Liver (tissue), 9 donors: ENCODE measurements around the gene COQ8A. TPM values are rescaled to one million over a fixed set of nuclear protein-coding genes. Genes with fewer than 3 reads are reported as not detected.
A peak's percentile ranks its signal among the peaks of the same experiment; 100 is the strongest.

ENCODE experiments used
- DNase-seq: peaks from one replicate; pipeline ENCODE4 v3.0.0-alpha.2; 2017; ENCODE audit warnings: low spot score
- H3K27ac ChIP-seq, 2 donors: one replicate each; pipeline ENCODE4 v1.7.0; 2013; ENCODE audit warnings: inconsistent platforms in 2 of 2, low read length in 2 of 2, control low read depth in 1 of 2, low read depth in 1 of 2, mild to moderate bottlenecking in 1 of 2
- H3K27me3 ChIP-seq, 4 donors: one replicate each; pipeline versions ENCODE4 v1.6.1 to v1.7.0; 2013; ENCODE audit warnings: low read length in 3 of 4, inconsistent platforms in 1 of 4, mild to moderate bottlenecking in 1 of 4, moderate library complexity in 1 of 4; ENCODE audit not compliant: control insufficient read depth in 4 of 4, insufficient read depth in 4 of 4
- H3K36me3 ChIP-seq, 4 donors: one replicate each; pipeline versions ENCODE4 v1.6.1 to v1.7.0; 2013; ENCODE audit warnings: low read length in 3 of 4, mild to moderate bottlenecking in 3 of 4, low read depth in 1 of 4, moderate library complexity in 1 of 4; ENCODE audit not compliant: control insufficient read depth in 4 of 4, insufficient read depth in 3 of 4
- H3K4me1 ChIP-seq, 4 donors: one replicate each; pipeline versions ENCODE4 v1.6.1 to v1.7.0; 2013; ENCODE audit warnings: low read length in 3 of 4, mild to moderate bottlenecking in 3 of 4, moderate library complexity in 1 of 4; ENCODE audit not compliant: control insufficient read depth in 4 of 4, insufficient read depth in 4 of 4
- H3K4me3 ChIP-seq, 3 donors: one replicate each; pipeline versions ENCODE4 v1.6.1 to v1.7.0; 2013; ENCODE audit warnings: low read length in 3 of 3, control low read depth in 1 of 3, low read depth in 1 of 3, mild to moderate bottlenecking in 1 of 3
- H3K9ac ChIP-seq, 2 donors: one replicate each; pipeline ENCODE4 v1.7.0; 2013; ENCODE audit warnings: low read length in 2 of 2, mild to moderate bottlenecking in 2 of 2, moderate library complexity in 2 of 2, control low read depth in 1 of 2, low read depth in 1 of 2
- H3K9me3 ChIP-seq, 4 donors: one replicate each; pipeline versions ENCODE4 v1.6.1 to v1.7.0; 2013; ENCODE audit warnings: low read length in 3 of 4; ENCODE audit not compliant: control insufficient read depth in 4 of 4
- FOXA1 ChIP-seq: IDR thresholded peaks from 2 replicates; pipeline ENCODE4 v1.6.1; 2016; ENCODE audit warnings: antibody characterized with exemption
- FOXA2 ChIP-seq: IDR thresholded peaks from 2 replicates; pipeline ENCODE4 v1.6.1; 2016; ENCODE audit warnings: antibody characterized with exemption
- HNF4A ChIP-seq, 2 donors: conservative IDR thresholded peaks; 2 replicates each; pipeline ENCODE4 v1.6.1; 2016; ENCODE audit warnings: antibody characterized with exemption in 2 of 2, mild to moderate bottlenecking in 2 of 2
- HNF4G ChIP-seq: IDR thresholded peaks from 2 replicates; pipeline ENCODE4 v1.6.1; 2016; ENCODE audit warnings: antibody characterized with exemption
- NR2F2 ChIP-seq: IDR thresholded peaks from 2 replicates; pipeline ENCODE4 v1.6.1; 2016; ENCODE audit warnings: antibody characterized with exemption
- RAD21 ChIP-seq, 2 donors: IDR thresholded peaks; 2 replicates each; pipeline ENCODE4 v1.6.1; 2016; ENCODE audit warnings: antibody characterized with exemption in 2 of 2, mild to moderate bottlenecking in 2 of 2
- RXRA ChIP-seq, 2 donors: IDR thresholded peaks; 2 replicates each; pipeline ENCODE4 v1.6.1; 2017 to 2018; ENCODE audit warnings: antibody characterized with exemption in 2 of 2, mild to moderate bottlenecking in 1 of 2
- SP1 ChIP-seq: IDR thresholded peaks from 2 replicates; pipeline ENCODE4 v1.6.1; 2018; ENCODE audit warnings: antibody characterized with exemption, mild to moderate bottlenecking
- TAF1 ChIP-seq: conservative IDR thresholded peaks from 2 replicates; pipeline ENCODE4 v1.6.1; 2016; ENCODE audit warnings: antibody characterized with exemption, mild to moderate bottlenecking
- WGBS: extraction: QIAGEN DNeasy Blood & Tissue Kit; methylation state at CpG from one replicate; pipeline ENCODE4 v1.1.7; 2013; 5-methylcytosine and 5-hydroxymethylcytosine counted together
- polyA plus RNA-seq, 2 donors: library from polyadenylated mRNA; stranded (reverse) in 1 of 2; unstranded in 1 of 2; fragments of 200-250 nt in 1 of 2; fragments of >200 nt in 1 of 2; fragmentation: Nextera tagmentation in 1 of 2; extraction: Ambion mirVana in 1 of 2; gene quantifications; one replicate each; pipeline versions ENCODE4 v1.2.1 to v1.2.3, GENCODE V29; 2013 to 2015
- total RNA-seq, 2 donors: library from RNA; depleted of rRNA; stranded (reverse); fragments of >200 nt; gene quantifications; one replicate each; pipeline ENCODE4 v1.2.3, GENCODE V29; 2014
- TF ChIP-seq, protein P1 (sequence below): fragments of 150-350 bp; IDR thresholded peaks from 2 replicates; pipeline ENCODE4 v1.5.1; 2017; ENCODE audit warnings: improper control_type of control experiment, low read depth, low read length; ENCODE audit not compliant: missing input control
- TF ChIP-seq, protein P2 (sequence below): IDR thresholded peaks from 2 replicates; pipeline ENCODE4 v1.6.1; 2016; ENCODE audit warnings: antibody characterized with exemption
- donor health status: healthy.
- donor health status: healthy.
- donor health status: healthy.
- donor health status: healthy.
- donor health status: healthy.

Gene COQ8A
- total and polyA plus RNA-seq, 4 donors = 24.4 to 60.0 (median 54.9) TPM

DNA sequence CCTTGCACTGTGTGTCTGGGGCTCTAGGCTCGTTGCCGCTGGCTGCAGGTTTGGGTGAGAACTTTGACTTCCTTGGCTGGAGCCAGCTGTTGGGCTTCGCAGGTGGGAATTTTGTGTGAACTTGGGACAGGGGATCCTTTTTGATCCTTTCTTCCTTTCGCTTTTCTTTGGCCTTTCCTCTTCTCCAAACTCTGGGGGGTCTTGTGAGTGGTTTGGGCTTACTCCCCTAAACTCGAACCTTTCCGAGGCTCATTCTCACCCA lies 643 bp downstream of the COQ8A start:
- 21% methylated on average over 6 of the region's 6 CpGs for WGBS
- Histone ChIP-seq H3K4me1 (peaks cover 25 to 65% (median 48%) of the 10 kb centered on the region in 4 donors), H3K4me3 (peak overlapping the region; percentile 64 to 94 (median 81)), H3K27ac (peak overlapping the region; percentile 79 to 96), H3K9me3 (no peaks in the 10 kb centered on the region), H3K9ac (peak overlapping the region; percentile 20 to 80), H3K36me3 (no peaks in the 10 kb centered on the region), H3K27me3 (no peaks in the 10 kb centered on the region)
- DNase-seq = no peak
- TF ChIP-seq, protein P1, sequence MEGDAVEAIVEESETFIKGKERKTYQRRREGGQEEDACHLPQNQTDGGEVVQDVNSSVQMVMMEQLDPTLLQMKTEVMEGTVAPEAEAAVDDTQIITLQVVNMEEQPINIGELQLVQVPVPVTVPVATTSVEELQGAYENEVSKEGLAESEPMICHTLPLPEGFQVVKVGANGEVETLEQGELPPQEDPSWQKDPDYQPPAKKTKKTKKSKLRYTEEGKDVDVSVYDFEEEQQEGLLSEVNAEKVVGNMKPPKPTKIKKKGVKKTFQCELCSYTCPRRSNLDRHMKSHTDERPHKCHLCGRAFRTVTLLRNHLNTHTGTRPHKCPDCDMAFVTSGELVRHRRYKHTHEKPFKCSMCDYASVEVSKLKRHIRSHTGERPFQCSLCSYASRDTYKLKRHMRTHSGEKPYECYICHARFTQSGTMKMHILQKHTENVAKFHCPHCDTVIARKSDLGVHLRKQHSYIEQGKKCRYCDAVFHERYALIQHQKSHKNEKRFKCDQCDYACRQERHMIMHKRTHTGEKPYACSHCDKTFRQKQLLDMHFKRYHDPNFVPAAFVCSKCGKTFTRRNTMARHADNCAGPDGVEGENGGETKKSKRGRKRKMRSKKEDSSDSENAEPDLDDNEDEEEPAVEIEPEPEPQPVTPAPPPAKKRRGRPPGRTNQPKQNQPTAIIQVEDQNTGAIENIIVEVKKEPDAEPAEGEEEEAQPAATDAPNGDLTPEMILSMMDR = no peak
- TF ChIP-seq NR2F2 (no peak), RXRA (IDR thresholded peaks at IDR 0.05) (no peak), HNF4A (conservative IDR thresholded peaks at IDR 0.05) (peak in 1 of 2 donors; percentile 11)
- TF ChIP-seq, protein P2, sequence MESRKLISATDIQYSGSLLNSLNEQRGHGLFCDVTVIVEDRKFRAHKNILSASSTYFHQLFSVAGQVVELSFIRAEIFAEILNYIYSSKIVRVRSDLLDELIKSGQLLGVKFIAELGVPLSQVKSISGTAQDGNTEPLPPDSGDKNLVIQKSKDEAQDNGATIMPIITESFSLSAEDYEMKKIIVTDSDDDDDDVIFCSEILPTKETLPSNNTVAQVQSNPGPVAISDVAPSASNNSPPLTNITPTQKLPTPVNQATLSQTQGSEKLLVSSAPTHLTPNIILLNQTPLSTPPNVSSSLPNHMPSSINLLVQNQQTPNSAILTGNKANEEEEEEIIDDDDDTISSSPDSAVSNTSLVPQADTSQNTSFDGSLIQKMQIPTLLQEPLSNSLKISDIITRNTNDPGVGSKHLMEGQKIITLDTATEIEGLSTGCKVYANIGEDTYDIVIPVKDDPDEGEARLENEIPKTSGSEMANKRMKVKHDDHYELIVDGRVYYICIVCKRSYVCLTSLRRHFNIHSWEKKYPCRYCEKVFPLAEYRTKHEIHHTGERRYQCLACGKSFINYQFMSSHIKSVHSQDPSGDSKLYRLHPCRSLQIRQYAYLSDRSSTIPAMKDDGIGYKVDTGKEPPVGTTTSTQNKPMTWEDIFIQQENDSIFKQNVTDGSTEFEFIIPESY = no peak

DNA sequence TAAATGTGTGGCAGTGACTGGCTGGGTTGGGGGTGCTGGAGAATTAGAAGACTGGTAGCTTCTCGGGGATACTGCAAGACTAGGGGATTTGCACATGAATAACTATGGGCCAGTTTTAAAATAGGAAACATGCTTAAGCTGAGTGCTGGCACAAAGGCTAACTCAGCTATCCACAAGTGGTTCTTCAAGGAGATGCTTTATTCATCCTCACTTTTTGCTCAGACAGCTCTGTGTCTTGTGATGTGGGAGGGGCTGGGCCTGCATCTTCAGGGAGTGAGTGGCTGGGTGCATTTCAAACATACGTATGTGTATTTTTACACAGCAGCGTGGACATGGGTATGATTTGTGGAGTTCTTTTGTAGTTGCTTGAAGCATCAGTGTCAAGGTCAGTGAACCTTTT lies 2.3 kb downstream of the COQ8A start:
- no peak for TF ChIP-seq SP1
- TF ChIP-seq NR2F2 = no peak
- no peak overlapping the region for H3K9ac ChIP-seq
- H3K9me3 ChIP-seq = no peaks in the 10 kb centered on the region
- no peak overlapping the region for H3K4me3 ChIP-seq
- H3K27ac ChIP-seq = peak overlapping the region in 1 of 2 donors; percentile 9
- no peaks in the 10 kb centered on the region for H3K36me3 ChIP-seq
- H3K4me1 ChIP-seq = peaks cover 33 to 81% (median 60%) of the 10 kb centered on the region in 4 donors
- 84% methylated on average over 3 of the region's 3 CpGs for WGBS
- no peaks in the 10 kb centered on the region for H3K27me3 ChIP-seq
- DNase-seq = no peak

DNA sequence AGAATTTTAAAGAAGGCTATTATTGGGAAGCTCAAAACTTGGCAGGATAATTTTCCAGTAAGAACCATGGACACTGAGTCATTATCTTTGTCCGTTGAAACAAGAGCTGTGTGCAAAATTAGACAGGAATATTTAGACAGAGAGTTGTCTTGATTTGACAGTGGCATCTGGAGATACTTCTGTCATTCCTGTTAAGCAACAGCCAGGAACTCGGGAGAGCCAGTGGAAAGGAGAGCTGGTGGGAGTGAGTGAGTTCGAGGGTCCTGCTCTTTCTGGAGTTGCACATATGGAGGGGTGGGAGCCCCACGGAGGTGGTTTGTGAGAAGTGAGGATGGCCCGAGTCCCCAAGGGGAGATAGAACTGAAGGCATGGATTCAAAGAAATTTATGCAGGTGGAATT lies 3.1 kb downstream of the COQ8A start:
- Histone ChIP-seq H3K4me1 (peaks cover 35 to 83% (median 60%) of the 10 kb centered on the region in 4 donors), H3K27ac (peak overlapping the region; percentile 9 to 97)
- 66% methylated on average over 5 of the region's 5 CpGs for WGBS

DNA sequence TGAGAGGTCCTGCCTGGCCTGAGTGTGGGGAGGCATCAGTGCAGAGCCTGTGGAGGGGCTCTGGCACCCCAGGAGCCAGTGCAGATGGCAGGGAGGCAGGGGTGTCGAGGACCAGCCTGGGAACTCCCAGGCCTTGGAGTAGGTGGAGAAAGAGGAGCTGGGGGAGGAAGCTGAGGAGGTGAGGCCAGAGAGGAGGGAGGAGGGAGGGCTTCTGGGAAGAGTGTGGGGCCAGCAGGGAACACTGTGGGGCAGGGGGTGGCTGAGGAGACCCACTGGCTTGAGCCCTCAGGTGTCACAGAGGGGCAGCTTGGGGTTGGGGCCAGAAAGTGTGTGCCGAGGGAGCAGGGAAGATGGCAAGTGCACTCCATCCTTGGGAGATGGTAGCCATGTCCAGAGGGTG lies 3.8 kb downstream of the COQ8A start:
- H3K4me1 ChIP-seq = peaks cover 35 to 76% (median 54%) of the 10 kb centered on the region in 4 donors
- peak overlapping the region; percentile 91 to 97 for H3K27ac ChIP-seq
- no peaks in the 10 kb centered on the region for H3K9me3 ChIP-seq
- no peaks in the 10 kb centered on the region for H3K27me3 ChIP-seq
- TF ChIP-seq RAD21 (IDR thresholded peaks at IDR 0.05) = no peak
- no peak for TF ChIP-seq HNF4G
- TF ChIP-seq TAF1 = no peak
- TF ChIP-seq NR2F2 = no peak
- TF ChIP-seq FOXA2 = no peak
- TF ChIP-seq FOXA1 = no peak
- no peak overlapping the region for H3K9ac ChIP-seq
- no peak for DNase-seq
- H3K36me3 ChIP-seq = no peaks in the 10 kb centered on the region
- no peak overlapping the region for H3K4me3 ChIP-seq
- WGBS = 86% methylated on average over 2 of the region's 2 CpGs

More for the DNA sequence above, 3.1 kb downstream of the COQ8A start:
- no peak for DNase-seq
- no peak for TF ChIP-seq HNF4A (conservative IDR thresholded peaks at IDR 0.05)
- H3K9me3 ChIP-seq = no peaks in the 10 kb centered on the region
- no peaks in the 10 kb centered on the region for H3K27me3 ChIP-seq
- H3K36me3 ChIP-seq = no peaks in the 10 kb centered on the region
- H3K9ac ChIP-seq = no peak overlapping the region
- no peak overlapping the region for H3K4me3 ChIP-seq
